Calu3 (cell line): ENCODE results near the gene ANKRD66. TPM values are rescaled to one million over a fixed set of nuclear protein-coding genes. Genes with fewer than 3 reads are reported as not detected.

Experiments
- BruUV-seq: library from RNA; stranded (reverse); fragments of 400-500 nt; replicated peaks from 2 replicates; lab custom pipeline; 2021; lab: Mats Ljungman, UMichigan
- CTCF ChIA-PET: fragments of 300-600 bp; sonication (Branson Sonifier 250); formaldehyde crosslinking; loops from one replicate; lab custom pipeline; 2022; ENCODE audit warnings: antibody characterized with exemption; lab: Charles Lee
- DNase-seq: peaks from one replicate; pipeline ENCODE4 v3.0.0; 2022
- H3K27ac Mint-ChIP-seq: one replicate; pipeline ENCODE4 v1.8.0; 2022; ENCODE audit warnings: mixed read lengths; ENCODE audit not compliant: unreplicated experiment
- H3K27me3 Mint-ChIP-seq: one replicate; pipeline ENCODE4 v1.8.0; 2022; ENCODE audit warnings: mixed read lengths; ENCODE audit not compliant: unreplicated experiment
- H3K36me3 Mint-ChIP-seq: one replicate; pipeline ENCODE4 v1.8.0; 2022; ENCODE audit warnings: mild to moderate bottlenecking, moderate library complexity, mixed read lengths; ENCODE audit not compliant: insufficient read depth, unreplicated experiment
- H3K4me1 Mint-ChIP-seq: one replicate; pipeline ENCODE4 v1.8.0; 2022; ENCODE audit warnings: mild to moderate bottlenecking, low read depth, mixed read lengths; ENCODE audit not compliant: unreplicated experiment
- H3K4me3 Mint-ChIP-seq: one replicate; pipeline ENCODE4 v1.8.0; 2022; ENCODE audit warnings: mild to moderate bottlenecking, low read depth, moderate library complexity, mixed read lengths; ENCODE audit not compliant: unreplicated experiment
- H3K9me3 Mint-ChIP-seq: one replicate; pipeline ENCODE4 v1.8.0; 2022; ENCODE audit warnings: low read depth, mixed read lengths; ENCODE audit not compliant: unreplicated experiment
- CTCF ChIP-seq: fragments of 200-600 bp; IDR thresholded peaks from one replicate; pipeline ENCODE4 v1.8.0; 2022; ENCODE audit warnings: antibody characterized with exemption; ENCODE audit not compliant: unreplicated experiment
- intact Hi-C: fragments of 100-400 bp; cut with micrococcal nuclease; formaldehyde crosslinking; loops from one replicate; pipeline ENCODE4 v1.10.0; 2022; ENCODE audit not compliant: unreplicated experiment
- total RNA-seq: library from RNA; stranded (reverse); gene quantifications from 2 replicates; pipeline ENCODE4 v1.2.3, GENCODE V29; 2022

Gene ANKRD66
- total RNA-seq, 1 experiment from 2014 or later: not detected

GRCh38 chr6:46790355-46790874 lies 43.7 kb downstream of the ANKRD66 start:
- intact Hi-C loops: no loop called here
- no peak for DNase-seq
- BruUV-seq: no TSS peak
- no peaks in the 10 kb centered on the region for H3K9me3 Mint-ChIP-seq
- no peak overlapping the region for H3K4me3 Mint-ChIP-seq
- CTCF ChIA-PET: interaction anchor here (1.2 kb wide), 1 partner anchor 196 kb away, joined by 3 read pairs; no protein-coding TSS in a partner anchor
- no peaks in the 10 kb centered on the region for H3K4me1 Mint-ChIP-seq
- H3K27ac Mint-ChIP-seq: no peak overlapping the region
- no peaks in the 10 kb centered on the region for H3K36me3 Mint-ChIP-seq
- H3K27me3 Mint-ChIP-seq: no peaks in the 10 kb centered on the region
- TF ChIP-seq CTCF: no peak

- DNase-seq: no peak
- Mint-ChIP-seq H3K27me3 (no peaks in the 10 kb centered on the region), H3K36me3 (no peaks in the 10 kb centered on the region), H3K4me1 (peaks cover 7% of the 10 kb centered on the region), H3K27ac (no peak overlapping the region), H3K9me3 (no peaks in the 10 kb centered on the region), H3K4me3 (no peak overlapping the region)
- CTCF ChIA-PET: no interaction called here
- intact Hi-C loops: no loop called here
- no peak for TF ChIP-seq CTCF
- no TSS peak for BruUV-seq
These were observed 45.9 kb downstream of the ANKRD66 start for GRCh38 chr6:46792635-46793034.

GRCh38 chr6:46793138-46793537 lies 46.4 kb downstream of the ANKRD66 start, which contains the start of gene MEP1A:
MEP1A (plus strand) TSS chr6:46793389; CDS start chr6:46793399, 10 bp downstream.
- DNase-seq: no peak
- H3K36me3 Mint-ChIP-seq: no peaks in the 10 kb centered on the region
- CTCF ChIA-PET: no interaction called here
- H3K4me1 Mint-ChIP-seq: peaks cover 12% of the 10 kb centered on the region
- H3K9me3 Mint-ChIP-seq: no peaks in the 10 kb centered on the region
- no peak for TF ChIP-seq CTCF
- BruUV-seq: no TSS peak
- no peaks in the 10 kb centered on the region for H3K27me3 Mint-ChIP-seq
- intact Hi-C loops: no loop called here
- no peak within 1 kb of the TSS for H3K27ac Mint-ChIP-seq
- H3K4me3 Mint-ChIP-seq: no peak within 1 kb of the TSS

- H3K27me3 Mint-ChIP-seq: no peaks in the 10 kb centered on the region
- no peak for TF ChIP-seq CTCF
- no TSS peak for BruUV-seq
- no peak overlapping the region for H3K27ac Mint-ChIP-seq
- intact Hi-C loops: no loop called here
- no peak for DNase-seq
- CTCF ChIA-PET: no interaction called here
- peaks cover 13% of the 10 kb centered on the region for H3K4me1 Mint-ChIP-seq
- H3K4me3 Mint-ChIP-seq: no peak overlapping the region
- H3K9me3 Mint-ChIP-seq: no peaks in the 10 kb centered on the region
- no peaks in the 10 kb centered on the region for H3K36me3 Mint-ChIP-seq
These were observed 47.3 kb downstream of the ANKRD66 start for GRCh38 chr6:46794068-46794467.
